HepG2 (cell line): ENCODE measurements around the gene NPHP4. TPM values are rescaled to one million over a fixed set of nuclear protein-coding genes. Genes with fewer than 3 reads are reported as not detected.

Experiments used
- AHDC1 ChIP-seq: sonication (generic); formaldehyde crosslinking; IDR thresholded peaks from 2 replicates; pipeline ENCODE4 v1.5.1; 2020; ENCODE audit warnings: mild to moderate bottlenecking, missing genetic modification reagents, borderline replicate concordance
- ARNTL ChIP-seq: sonication (generic); formaldehyde crosslinking; IDR thresholded peaks from 2 replicates; pipeline ENCODE4 v1.4.0; 2020; ENCODE audit warnings: mild to moderate bottlenecking, missing genetic modification reagents
- GFI1 ChIP-seq: sonication (generic); formaldehyde crosslinking; IDR thresholded peaks from 2 replicates; pipeline ENCODE4 v1.5.0; 2020; ENCODE audit warnings: missing genetic modification reagents, mild to moderate bottlenecking, borderline replicate concordance
- HNF1A ChIP-seq, 2 experiments: sonication (generic) in 1 of 2; formaldehyde crosslinking in 1 of 2; IDR thresholded peaks; 2 replicates each; pipeline versions ENCODE4 v1.4.0 to v1.6.1; 2016 to 2020; ENCODE audit warnings: borderline replicate concordance in 1 of 2, low read depth in 1 of 2, mild to moderate bottlenecking in 1 of 2, missing genetic modification reagents in 1 of 2
- RARA ChIP-seq: IDR thresholded peaks from 2 replicates; pipeline ENCODE4 v1.6.1; 2016; ENCODE audit warnings: missing genetic modification reagents, missing compliant biosample characterization
- TFE3 ChIP-seq: IDR thresholded peaks from 2 replicates; pipeline ENCODE4 v1.6.1; 2016
- ZBTB4 ChIP-seq: sonication (generic); formaldehyde crosslinking; IDR thresholded peaks from 2 replicates; pipeline ENCODE4 v1.4.0; 2020; ENCODE audit warnings: missing genetic modification reagents, mild to moderate bottlenecking, borderline replicate concordance
- ZNF20 ChIP-seq: sonication (generic); formaldehyde crosslinking; IDR thresholded peaks from 2 replicates; pipeline ENCODE4 v1.4.0; 2020; ENCODE audit warnings: mild to moderate bottlenecking, moderate library complexity, missing genetic modification reagents
- ZNF598 ChIP-seq: sonication (generic); formaldehyde crosslinking; IDR thresholded peaks from 2 replicates; pipeline ENCODE4 v1.5.1; 2020; ENCODE audit warnings: mild to moderate bottlenecking, missing genetic modification reagents, borderline replicate concordance
- ZNF660 ChIP-seq: sonication (generic); formaldehyde crosslinking; IDR thresholded peaks from 2 replicates; pipeline ENCODE4 v1.5.1; 2020; ENCODE audit warnings: mild to moderate bottlenecking, low read depth, missing genetic modification reagents, borderline replicate concordance
- polyA plus RNA-seq, 8 experiments: library from polyadenylated mRNA; depleted of rRNA in 3 of 8; stranded (reverse) in 7 of 8; unstranded in 1 of 8; fragments of >200 nt; fragmentation: Illumina TruSeq in 4 of 8; extraction: Trizol in 4 of 8; gene quantifications; 2 replicates each; pipeline versions ENCODE4 v1.2.1 to v1.2.3, GENCODE V29; 2011 to 2016; ENCODE audit warnings: low read depth in 4 of 8, missing spikeins in 1 of 8, mixed read lengths in 1 of 8; ENCODE audit not compliant: insufficient read depth in 1 of 8
- total RNA-seq, 5 experiments: library from RNA; depleted of rRNA; stranded (reverse); fragments of >200 nt; fragmentation: Illumina TruSeq; extraction: Trizol; gene quantifications; 2 replicates each; pipeline ENCODE4 v1.2.3, GENCODE V29; 2016; ENCODE audit warnings: low read depth in 1 of 5
- TF ChIP-seq, protein P1 (sequence below): sonication (generic); formaldehyde crosslinking; IDR thresholded peaks from 2 replicates; pipeline ENCODE4 v1.4.0; 2020; ENCODE audit warnings: missing genetic modification reagents; ENCODE audit errors: not compliant biosample characterization

The NPHP4 gene
- total and polyA plus RNA-seq, 2 of the 13 experiments (the other 11 are each of a cell fraction or from before 2014, with no cell fraction given), result 4.4 to 6.8 TPM

GRCh38 chr1:6026095-6026809 is 34.0 kb upstream of the NPHP4 start (continued):
- TF ChIP-seq HNF1A (IDR thresholded peaks at IDR 0.05; ENCODE audit: low read depth) (no peak), HNF1A (CRISPR knock-in tag; IDR thresholded peaks at IDR 0.05; ENCODE audit: borderline replicate concordance) (no peak), ZNF20 (CRISPR knock-in tag) (no peak), GFI1 (CRISPR knock-in tag) (no peak), ZBTB4 (CRISPR knock-in tag) (no peak), ZNF660 (CRISPR knock-in tag) (no peak), AHDC1 (CRISPR knock-in tag) (0 out of 2 replicates have a peak, but pooled peaks have one; percentile 13), ARNTL (peak; percentile 89), TFE3 (peak; percentile 95), ZNF598 (CRISPR knock-in tag) (no peak), RARA (CRISPR knock-in tag) (peak; percentile 56)
- TF ChIP-seq, protein P1, sequence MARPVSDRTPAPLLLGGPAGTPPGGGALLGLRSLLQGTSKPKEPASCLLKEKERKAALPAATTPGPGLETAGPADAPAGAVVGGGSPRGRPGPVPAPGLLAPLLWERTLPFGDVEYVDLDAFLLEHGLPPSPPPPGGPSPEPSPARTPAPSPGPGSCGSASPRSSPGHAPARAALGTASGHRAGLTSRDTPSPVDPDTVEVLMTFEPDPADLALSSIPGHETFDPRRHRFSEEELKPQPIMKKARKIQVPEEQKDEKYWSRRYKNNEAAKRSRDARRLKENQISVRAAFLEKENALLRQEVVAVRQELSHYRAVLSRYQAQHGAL (CRISPR knock-in tag), result peak; percentile 78
